Osteoblast (primary cell): Measurements from ENCODE around the gene CYP4Z1. TPM values are rescaled to one million over a fixed set of nuclear protein-coding genes. Genes with fewer than 3 reads are reported as not detected.
"Not testable (repeated sequence)": the region's sequence is repeated elsewhere in the genome, so short reads cannot be mapped to it uniquely, and the experiment has no call there.

Source experiments
- DNase-seq: peaks from one replicate; pipeline ENCODE4 v3.0.0; 2011; ENCODE audit warnings: low spot score, mixed read lengths; ENCODE audit not compliant: insufficient read length; ENCODE audit errors: missing footprints
- H2AFZ ChIP-seq: 2 replicates; pipeline ENCODE4 v1.6.0; 2011; ENCODE audit warnings: mild to moderate bottlenecking, low read length
- H3K27ac ChIP-seq: 2 replicates; pipeline ENCODE4 v1.5.1; 2011; ENCODE audit warnings: mild to moderate bottlenecking, low read depth, low read length, moderate library complexity
- H3K27me3 ChIP-seq: 2 replicates; pipeline ENCODE4 v1.6.0; 2012; ENCODE audit warnings: mild to moderate bottlenecking, control low read depth, inconsistent platforms, low read length, moderate library complexity; ENCODE audit not compliant: insufficient read depth
- H3K36me3 ChIP-seq: 2 replicates; pipeline ENCODE4 v1.5.1; 2011; ENCODE audit warnings: mild to moderate bottlenecking, low read length, control low read depth, moderate library complexity; ENCODE audit not compliant: insufficient read depth
- H3K4me1 ChIP-seq: 2 replicates; pipeline ENCODE4 v1.5.1; 2011; ENCODE audit warnings: mild to moderate bottlenecking, low read length, control low read depth, moderate library complexity; ENCODE audit not compliant: insufficient read depth
- H3K4me2 ChIP-seq: 2 replicates; pipeline ENCODE4 v1.6.0; 2011; ENCODE audit warnings: mild to moderate bottlenecking, low read length; ENCODE audit not compliant: insufficient read depth
- H3K4me3 ChIP-seq: fragments of 200-600 bp; sonication (generic); 3 replicates; pipeline ENCODE4 v1.5.1; 2012; ENCODE audit warnings: mild to moderate bottlenecking, low read length, inconsistent platforms; ENCODE audit not compliant: insufficient read depth
- H3K79me2 ChIP-seq: 2 replicates; pipeline ENCODE4 v1.6.0; 2012; ENCODE audit warnings: mild to moderate bottlenecking, low read length, control low read depth, inconsistent platforms; ENCODE audit not compliant: insufficient read depth
- H3K9me3 ChIP-seq: 2 replicates; pipeline ENCODE4 v1.5.1; 2011; ENCODE audit warnings: low read depth, low read length, control low read depth
- H4K20me1 ChIP-seq: 2 replicates; pipeline ENCODE4 v1.6.0; 2012; ENCODE audit warnings: mild to moderate bottlenecking, low read length, control low read depth; ENCODE audit not compliant: insufficient read depth
- total RNA-seq: library from RNA; depleted of rRNA; stranded (reverse); fragments of >200 nt; gene quantifications from 2 replicates; pipeline ENCODE4 v1.2.3, GENCODE V29; 2012
- TF ChIP-seq, protein P1 (sequence below): IDR thresholded peaks from 2 replicates; pipeline ENCODE4 v1.5.1; 2011; ENCODE audit warnings: mild to moderate bottlenecking, low read depth, low read length, moderate library complexity; ENCODE audit errors: extremely low read depth

The CYP4Z1 gene
- total RNA-seq, 1 donor = not detected

DNA sequence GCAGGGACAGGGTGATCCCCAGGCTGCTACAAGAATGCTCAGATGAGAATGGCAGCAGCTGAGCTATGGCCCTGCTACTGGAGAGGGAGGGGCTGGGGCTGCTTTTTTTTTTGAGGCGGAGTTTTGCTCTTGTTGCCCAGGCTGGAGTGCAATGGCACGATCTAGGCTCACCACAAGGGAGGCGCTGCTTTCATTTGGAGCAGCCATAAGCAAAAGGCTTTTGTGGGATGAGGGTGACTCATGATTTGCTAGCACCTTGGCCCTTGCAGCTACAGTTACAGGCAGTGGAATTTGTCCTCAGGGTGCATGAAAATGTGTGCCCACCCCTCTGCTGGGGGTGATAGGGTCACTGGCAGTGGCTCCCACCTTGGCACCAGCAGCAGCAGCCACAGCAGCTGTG lies 37.8 kb downstream of the CYP4Z1 start:
- no peaks in the 10 kb centered on the region for H4K20me1 ChIP-seq
- TF ChIP-seq, protein P1, sequence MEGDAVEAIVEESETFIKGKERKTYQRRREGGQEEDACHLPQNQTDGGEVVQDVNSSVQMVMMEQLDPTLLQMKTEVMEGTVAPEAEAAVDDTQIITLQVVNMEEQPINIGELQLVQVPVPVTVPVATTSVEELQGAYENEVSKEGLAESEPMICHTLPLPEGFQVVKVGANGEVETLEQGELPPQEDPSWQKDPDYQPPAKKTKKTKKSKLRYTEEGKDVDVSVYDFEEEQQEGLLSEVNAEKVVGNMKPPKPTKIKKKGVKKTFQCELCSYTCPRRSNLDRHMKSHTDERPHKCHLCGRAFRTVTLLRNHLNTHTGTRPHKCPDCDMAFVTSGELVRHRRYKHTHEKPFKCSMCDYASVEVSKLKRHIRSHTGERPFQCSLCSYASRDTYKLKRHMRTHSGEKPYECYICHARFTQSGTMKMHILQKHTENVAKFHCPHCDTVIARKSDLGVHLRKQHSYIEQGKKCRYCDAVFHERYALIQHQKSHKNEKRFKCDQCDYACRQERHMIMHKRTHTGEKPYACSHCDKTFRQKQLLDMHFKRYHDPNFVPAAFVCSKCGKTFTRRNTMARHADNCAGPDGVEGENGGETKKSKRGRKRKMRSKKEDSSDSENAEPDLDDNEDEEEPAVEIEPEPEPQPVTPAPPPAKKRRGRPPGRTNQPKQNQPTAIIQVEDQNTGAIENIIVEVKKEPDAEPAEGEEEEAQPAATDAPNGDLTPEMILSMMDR = no peak
- no peak overlapping the region for H3K27ac ChIP-seq
- H3K4me2 ChIP-seq = no peak overlapping the region
- DNase-seq = no peak
- no peaks in the 10 kb centered on the region for H3K4me1 ChIP-seq
- no peak overlapping the region for H3K4me3 ChIP-seq
- H3K79me2 ChIP-seq = no peaks in the 10 kb centered on the region
- H3K36me3 ChIP-seq = no peaks in the 10 kb centered on the region
- no peaks in the 10 kb centered on the region for H3K27me3 ChIP-seq
- no peak overlapping the region for H2AFZ ChIP-seq
- no peaks in the 10 kb centered on the region for H3K9me3 ChIP-seq

DNA sequence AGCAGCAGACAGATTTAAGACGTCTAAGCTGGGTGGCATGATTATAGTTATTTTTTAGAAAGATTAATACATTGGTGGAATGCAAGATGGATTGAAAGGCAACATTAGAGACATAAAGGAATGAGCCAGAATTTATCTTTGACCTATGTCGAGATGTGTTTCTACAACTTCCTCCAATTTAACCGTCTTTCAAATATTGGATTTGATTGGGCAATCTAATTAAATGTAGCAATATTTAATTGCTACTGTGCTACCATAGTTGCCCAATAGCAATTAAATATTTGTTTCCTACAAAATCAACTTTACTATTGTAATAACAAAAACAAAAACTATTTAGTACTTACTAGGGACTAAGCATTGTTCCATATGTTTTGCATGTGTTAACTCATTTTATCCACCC lies 39.8 kb downstream of the CYP4Z1 start:
- no peak overlapping the region for H2AFZ ChIP-seq
- H3K4me3 ChIP-seq = no peak overlapping the region
- no peaks in the 10 kb centered on the region for H3K79me2 ChIP-seq
- H3K9me3 ChIP-seq = no peaks in the 10 kb centered on the region
- H3K27ac ChIP-seq = no peak overlapping the region
- no peak overlapping the region for H3K4me2 ChIP-seq
- DNase-seq = no peak
- TF ChIP-seq, protein P1 = no peak
- H4K20me1 ChIP-seq = no peaks in the 10 kb centered on the region
- H3K4me1 ChIP-seq = no peaks in the 10 kb centered on the region
- no peaks in the 10 kb centered on the region for H3K36me3 ChIP-seq
- no peaks in the 10 kb centered on the region for H3K27me3 ChIP-seq

- H3K9me3 ChIP-seq, H3K4me1 ChIP-seq, DNase-seq, H2AFZ ChIP-seq, H3K4me3 ChIP-seq, H3K27ac ChIP-seq, H3K4me2 ChIP-seq, H4K20me1 ChIP-seq, H3K36me3 ChIP-seq, H3K79me2 ChIP-seq, H3K27me3 ChIP-seq: not testable (repeated sequence)
Measured at GRCh38 chr1:47107851-47108574, 41.0 kb downstream of the CYP4Z1 start.

GRCh38 chr1:47109482-47109881 lies 42.5 kb downstream of the CYP4Z1 start:
- not testable (repeated sequence) for DNase-seq, H3K4me2 ChIP-seq, H3K4me3 ChIP-seq, H3K36me3 ChIP-seq, H3K27ac ChIP-seq, H3K9me3 ChIP-seq, H2AFZ ChIP-seq, H4K20me1 ChIP-seq, H3K4me1 ChIP-seq, H3K79me2 ChIP-seq, H3K27me3 ChIP-seq

GRCh38 chr1:47113178-47113577 lies 46.1 kb downstream of the CYP4Z1 start:
- Histone ChIP-seq H3K4me3 (no peak overlapping the region), H3K27me3 (no peaks in the 10 kb centered on the region), H2AFZ (no peak overlapping the region), H3K27ac (no peak overlapping the region), H3K36me3 (no peaks in the 10 kb centered on the region), H3K79me2 (no peaks in the 10 kb centered on the region), H3K9me3 (no peaks in the 10 kb centered on the region), H3K4me1 (no peaks in the 10 kb centered on the region), H4K20me1 (no peaks in the 10 kb centered on the region), H3K4me2 (no peak overlapping the region)
- TF ChIP-seq, protein P1 = no peak
- no peak for DNase-seq

GRCh38 chr1:47121039-47121438 lies 54.0 kb downstream of the CYP4Z1 start:
- not testable (repeated sequence) for H3K36me3 ChIP-seq, H4K20me1 ChIP-seq, H3K4me3 ChIP-seq, DNase-seq, H3K9me3 ChIP-seq, H3K79me2 ChIP-seq, H3K4me1 ChIP-seq, H2AFZ ChIP-seq, H3K4me2 ChIP-seq, H3K27ac ChIP-seq, H3K27me3 ChIP-seq

GRCh38 chr1:47124834-47125233 lies 57.8 kb downstream of the CYP4Z1 start:
- H3K4me2 ChIP-seq, H2AFZ ChIP-seq, H3K36me3 ChIP-seq, H3K4me3 ChIP-seq, H4K20me1 ChIP-seq, H3K4me1 ChIP-seq, DNase-seq, H3K27me3 ChIP-seq, H3K9me3 ChIP-seq, H3K79me2 ChIP-seq, H3K27ac ChIP-seq: not testable (repeated sequence)
